ENCODE results near the gene RPRD1A.
"Not testable (repeated sequence)": the region's sequence is repeated elsewhere in the genome, so short reads cannot be mapped to it uniquely, and the experiment has no call there.

DNA sequence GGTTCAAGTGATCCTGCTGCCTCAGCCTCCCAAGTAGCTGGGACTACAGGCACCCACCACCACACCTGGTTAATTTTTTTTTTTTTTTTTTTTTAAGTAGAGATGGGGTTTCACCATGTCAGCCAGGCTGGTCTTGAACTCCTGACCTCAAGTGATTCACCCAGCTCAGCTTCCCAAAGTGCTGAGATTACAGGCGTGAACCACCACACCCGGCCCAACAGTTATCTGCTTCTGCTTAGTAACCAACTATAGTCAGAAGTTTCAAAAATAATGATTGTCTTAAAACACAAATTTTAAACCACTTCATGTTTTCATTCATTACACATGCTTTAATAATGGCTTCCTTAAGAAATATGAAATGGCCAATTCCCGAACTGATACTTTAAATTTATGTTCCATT, 43.1 kb downstream of the RPRD1A start:
- TF ChIP-seq, protein P1, sequence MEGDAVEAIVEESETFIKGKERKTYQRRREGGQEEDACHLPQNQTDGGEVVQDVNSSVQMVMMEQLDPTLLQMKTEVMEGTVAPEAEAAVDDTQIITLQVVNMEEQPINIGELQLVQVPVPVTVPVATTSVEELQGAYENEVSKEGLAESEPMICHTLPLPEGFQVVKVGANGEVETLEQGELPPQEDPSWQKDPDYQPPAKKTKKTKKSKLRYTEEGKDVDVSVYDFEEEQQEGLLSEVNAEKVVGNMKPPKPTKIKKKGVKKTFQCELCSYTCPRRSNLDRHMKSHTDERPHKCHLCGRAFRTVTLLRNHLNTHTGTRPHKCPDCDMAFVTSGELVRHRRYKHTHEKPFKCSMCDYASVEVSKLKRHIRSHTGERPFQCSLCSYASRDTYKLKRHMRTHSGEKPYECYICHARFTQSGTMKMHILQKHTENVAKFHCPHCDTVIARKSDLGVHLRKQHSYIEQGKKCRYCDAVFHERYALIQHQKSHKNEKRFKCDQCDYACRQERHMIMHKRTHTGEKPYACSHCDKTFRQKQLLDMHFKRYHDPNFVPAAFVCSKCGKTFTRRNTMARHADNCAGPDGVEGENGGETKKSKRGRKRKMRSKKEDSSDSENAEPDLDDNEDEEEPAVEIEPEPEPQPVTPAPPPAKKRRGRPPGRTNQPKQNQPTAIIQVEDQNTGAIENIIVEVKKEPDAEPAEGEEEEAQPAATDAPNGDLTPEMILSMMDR (IDR thresholded peaks at IDR 0.05; ENCODE audit: insufficient read depth, low read depth, low read length): not testable (repeated sequence)
- not testable (repeated sequence) for TF ChIP-seq EZH2 (IDR thresholded peaks at IDR 0.05; ENCODE audit: insufficient read depth, low read length)

Measured in astrocyte (in vitro differentiated cells and primary cell).